Thymus (tissue), 11 donors: ENCODE measurements around the gene DUSP9. TPM values are rescaled to one million over a fixed set of nuclear protein-coding genes. Genes with fewer than 3 reads are reported as not detected.

Experiments
- DNase-seq, 9 donors: peaks; one replicate each; pipeline ENCODE4 v3.0.0-alpha.2; 2013; ENCODE audit warnings: low spot score in 9 of 9, low read depth in 6 of 9, missing footprints in 1 of 9
- H3K27ac ChIP-seq, 2 donors: one replicate each; pipeline ENCODE4 v1.5.1; 2013; ENCODE audit warnings: control low read depth in 1 of 2, low read depth in 1 of 2, low read length in 1 of 2, mild to moderate bottlenecking in 1 of 2, moderate library complexity in 1 of 2
- H3K27me3 ChIP-seq, 2 donors: one replicate each; pipeline ENCODE4 v1.5.1; 2013; ENCODE audit warnings: low read length in 1 of 2; ENCODE audit not compliant: control insufficient read depth in 2 of 2, insufficient read depth in 1 of 2
- H3K36me3 ChIP-seq, 2 donors: one replicate each; pipeline ENCODE4 v1.5.1; 2013; ENCODE audit warnings: low read length in 1 of 2, mild to moderate bottlenecking in 1 of 2, moderate library complexity in 1 of 2; ENCODE audit not compliant: control insufficient read depth in 2 of 2, insufficient read depth in 2 of 2
- H3K4me1 ChIP-seq, 2 donors: one replicate each; pipeline ENCODE4 v1.5.1; 2013; ENCODE audit warnings: low read length in 2 of 2; ENCODE audit not compliant: control insufficient read depth in 2 of 2, insufficient read depth in 2 of 2
- H3K4me3 ChIP-seq, 2 donors: one replicate each; pipeline ENCODE4 v1.5.1; 2013; ENCODE audit warnings: low read length in 2 of 2, control low read depth in 1 of 2, mild to moderate bottlenecking in 1 of 2
- H3K9me3 ChIP-seq, 2 donors: one replicate each; pipeline ENCODE4 v1.5.1; 2013; ENCODE audit warnings: low read length in 1 of 2, mild to moderate bottlenecking in 1 of 2; ENCODE audit not compliant: control insufficient read depth in 2 of 2, insufficient read depth in 1 of 2
- WGBS: extraction: QIAGEN DNeasy Blood & Tissue Kit; methylation state at CpG from one replicate; pipeline ENCODE4 v1.1.7; 2013; 5-methylcytosine and 5-hydroxymethylcytosine counted together
- polyA plus RNA-seq: library from polyadenylated mRNA; stranded (reverse); fragments of 200-250 nt; gene quantifications from one replicate; pipeline ENCODE4 v1.2.3, GENCODE V29; 2013
- total RNA-seq: library from RNA; stranded (reverse); fragments of 120-200 nt; gene quantifications from one replicate; pipeline ENCODE4 v1.2.4, GENCODE V29; 2013
- donor health status: healthy.

Gene DUSP9
- total and polyA plus RNA-seq, 2 donors = 0.07 to 1.7 TPM

DNA sequence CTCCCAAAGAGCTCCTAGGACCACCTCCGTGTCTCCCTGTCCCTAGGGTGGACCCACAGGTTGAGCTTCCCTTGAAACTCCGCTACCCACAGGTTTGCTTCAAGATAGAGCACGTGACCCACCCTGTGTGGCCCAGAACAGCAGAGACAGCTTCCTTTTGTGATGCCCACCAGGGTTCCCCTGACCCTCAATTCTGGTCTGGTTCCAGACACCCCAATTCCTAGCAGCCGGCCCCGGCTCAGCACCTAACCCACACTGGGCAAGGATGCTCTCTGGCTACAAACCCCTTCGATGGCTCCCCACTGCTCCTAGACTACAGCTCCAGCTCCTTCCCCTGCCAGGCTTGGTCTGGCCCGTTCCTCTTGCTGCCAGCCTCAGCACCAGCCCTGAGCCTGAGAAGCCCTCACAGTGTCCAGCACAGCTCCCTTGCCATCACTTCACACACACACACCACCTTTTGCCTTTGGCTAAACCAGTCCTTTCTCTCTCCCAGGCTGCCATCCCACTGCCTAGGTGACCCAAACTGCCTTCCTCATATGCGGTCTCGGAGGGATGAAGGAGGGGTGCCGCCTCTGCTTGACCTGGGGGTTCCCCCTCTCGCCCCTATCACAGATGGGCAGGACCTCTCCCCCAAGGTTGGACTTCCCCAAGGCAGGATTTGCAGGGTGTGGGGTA, 20.4 kb downstream of the DUSP9 start:
- Histone ChIP-seq H3K27ac (no peak overlapping the region), H3K36me3 (no peaks in the 10 kb centered on the region), H3K4me3 (no peak overlapping the region), H3K27me3 (peaks cover 5 to 49% of the 10 kb centered on the region in 2 donors), H3K9me3 (no peaks in the 10 kb centered on the region), H3K4me1 (no peaks in the 10 kb centered on the region)
- 75% methylated on average over 11 of the region's 11 CpGs for WGBS
- no peak for DNase-seq

DNA sequence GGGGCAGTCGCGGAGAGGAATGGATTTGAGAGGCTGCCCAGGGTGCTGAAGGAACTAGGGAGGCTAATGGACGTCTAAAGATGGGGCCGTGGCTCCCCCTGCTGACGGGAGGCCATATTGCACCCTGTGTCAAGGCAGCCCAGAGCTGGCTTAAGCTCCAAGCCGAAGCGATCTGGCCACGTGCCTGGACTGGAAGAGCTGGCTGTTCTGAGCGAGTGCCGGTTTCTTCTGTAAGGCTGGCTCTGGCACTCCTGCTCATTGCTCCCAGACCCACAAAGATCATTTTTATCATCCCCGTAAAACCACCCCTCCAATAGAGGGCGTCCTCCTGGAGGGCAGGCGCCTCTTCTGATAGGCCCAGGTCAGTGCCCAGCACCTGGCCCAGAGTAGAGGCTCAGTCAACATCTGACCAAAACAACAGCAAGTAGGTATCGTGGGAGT, 21.0 kb downstream of the DUSP9 start:
- no peak overlapping the region for H3K4me3 ChIP-seq
- no peaks in the 10 kb centered on the region for H3K36me3 ChIP-seq
- H3K4me1 ChIP-seq = no peaks in the 10 kb centered on the region
- 24% methylated on average over 14 of the region's 14 CpGs for WGBS
- no peak overlapping the region for H3K27ac ChIP-seq
- H3K27me3 ChIP-seq = peaks cover 5 to 49% of the 10 kb centered on the region in 2 donors
- peak in 3 of 9 donors; percentile 42 to 63 (median 61) for DNase-seq
- no peaks in the 10 kb centered on the region for H3K9me3 ChIP-seq

DNA sequence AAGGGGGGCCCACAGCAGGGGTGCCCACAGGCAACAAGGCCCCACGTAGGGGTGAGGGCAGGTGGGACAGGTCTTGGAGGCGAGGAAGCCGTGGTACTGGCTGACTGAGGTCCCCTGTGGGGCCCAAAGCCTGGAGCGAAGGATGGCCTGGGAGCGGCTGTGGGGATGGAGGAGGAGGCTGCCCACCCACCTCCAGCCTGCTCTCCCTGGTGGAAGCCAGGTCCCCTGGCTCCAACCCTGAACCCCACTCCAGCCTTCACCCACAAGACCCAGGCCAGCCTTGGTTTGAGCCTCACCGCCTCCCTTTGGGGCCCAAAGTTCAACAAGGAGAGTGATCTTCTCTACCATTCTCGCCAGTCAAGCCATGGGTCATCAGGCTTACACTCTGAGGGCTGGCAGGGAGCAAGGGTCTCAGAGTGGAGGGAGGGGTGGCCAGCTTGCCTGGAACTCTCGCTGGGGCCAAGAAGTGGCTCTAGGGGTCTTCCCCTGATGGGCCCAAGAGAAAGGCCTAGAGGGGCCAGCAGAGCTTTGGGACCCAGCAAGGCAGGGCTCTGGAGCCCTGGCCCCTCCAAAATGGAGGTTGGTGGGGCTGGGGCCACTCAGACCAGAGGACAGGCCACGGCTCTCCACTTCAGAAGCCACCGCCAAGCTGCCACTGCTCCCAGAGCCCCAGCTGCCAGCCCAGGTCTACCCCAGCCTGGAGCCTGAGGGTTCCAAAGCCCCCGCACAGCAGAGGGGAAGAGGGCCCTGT, 21.6 kb downstream of the DUSP9 start:
- H3K27ac ChIP-seq = no peak overlapping the region
- no peaks in the 10 kb centered on the region for H3K9me3 ChIP-seq
- no peaks in the 10 kb centered on the region for H3K36me3 ChIP-seq
- no peaks in the 10 kb centered on the region for H3K4me1 ChIP-seq
- peaks cover 9 to 46% of the 10 kb centered on the region in 2 donors for H3K27me3 ChIP-seq
- DNase-seq = no peak
- no peak overlapping the region for H3K4me3 ChIP-seq
- WGBS = 94% methylated on average over 11 of the region's 11 CpGs

DNA sequence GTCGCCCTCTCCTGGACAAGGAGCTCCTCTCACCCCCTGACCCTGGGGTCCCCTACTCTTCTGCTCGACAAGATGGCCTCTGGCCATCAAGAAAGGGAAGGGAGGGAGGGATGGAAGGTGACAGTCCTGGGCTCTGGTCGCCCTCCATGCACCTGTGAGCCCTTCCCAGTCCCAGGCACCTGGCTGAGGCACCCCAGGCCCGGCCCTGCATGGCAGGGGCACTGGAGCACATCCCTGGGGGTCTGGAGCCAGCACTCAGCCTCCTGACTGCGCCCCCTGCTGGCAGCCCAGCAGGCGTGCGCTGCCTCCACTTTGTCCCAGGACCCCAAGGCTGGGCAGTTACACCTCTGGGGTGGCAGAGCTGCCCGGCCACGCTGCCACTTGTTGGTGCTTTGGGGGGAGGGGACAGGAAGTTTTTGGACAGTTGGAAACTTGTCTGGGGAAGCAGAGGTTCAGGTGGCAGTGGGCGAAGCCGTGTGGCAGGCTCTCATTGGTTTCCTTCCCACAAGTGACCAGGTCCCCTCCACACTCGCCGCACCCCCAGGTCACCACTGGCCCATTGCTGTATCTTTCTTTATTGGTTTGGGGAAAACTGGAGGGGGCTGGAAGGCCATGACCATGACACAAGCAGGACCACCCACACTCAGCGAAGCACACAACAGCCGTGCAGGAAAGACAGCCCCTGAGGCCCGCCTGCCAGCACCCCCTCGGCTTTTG, 22.3 kb downstream of the DUSP9 start:
- no peak overlapping the region for H3K27ac ChIP-seq
- DNase-seq = peak in 3 of 9 donors; percentile 30 to 43 (median 42)
- no peak overlapping the region for H3K4me3 ChIP-seq
- H3K4me1 ChIP-seq = no peaks in the 10 kb centered on the region
- peaks cover 16 to 51% of the 10 kb centered on the region in 2 donors for H3K27me3 ChIP-seq
- 61% methylated on average over 17 of the region's 17 CpGs for WGBS
- H3K9me3 ChIP-seq = no peaks in the 10 kb centered on the region
- H3K36me3 ChIP-seq = no peaks in the 10 kb centered on the region

DNA sequence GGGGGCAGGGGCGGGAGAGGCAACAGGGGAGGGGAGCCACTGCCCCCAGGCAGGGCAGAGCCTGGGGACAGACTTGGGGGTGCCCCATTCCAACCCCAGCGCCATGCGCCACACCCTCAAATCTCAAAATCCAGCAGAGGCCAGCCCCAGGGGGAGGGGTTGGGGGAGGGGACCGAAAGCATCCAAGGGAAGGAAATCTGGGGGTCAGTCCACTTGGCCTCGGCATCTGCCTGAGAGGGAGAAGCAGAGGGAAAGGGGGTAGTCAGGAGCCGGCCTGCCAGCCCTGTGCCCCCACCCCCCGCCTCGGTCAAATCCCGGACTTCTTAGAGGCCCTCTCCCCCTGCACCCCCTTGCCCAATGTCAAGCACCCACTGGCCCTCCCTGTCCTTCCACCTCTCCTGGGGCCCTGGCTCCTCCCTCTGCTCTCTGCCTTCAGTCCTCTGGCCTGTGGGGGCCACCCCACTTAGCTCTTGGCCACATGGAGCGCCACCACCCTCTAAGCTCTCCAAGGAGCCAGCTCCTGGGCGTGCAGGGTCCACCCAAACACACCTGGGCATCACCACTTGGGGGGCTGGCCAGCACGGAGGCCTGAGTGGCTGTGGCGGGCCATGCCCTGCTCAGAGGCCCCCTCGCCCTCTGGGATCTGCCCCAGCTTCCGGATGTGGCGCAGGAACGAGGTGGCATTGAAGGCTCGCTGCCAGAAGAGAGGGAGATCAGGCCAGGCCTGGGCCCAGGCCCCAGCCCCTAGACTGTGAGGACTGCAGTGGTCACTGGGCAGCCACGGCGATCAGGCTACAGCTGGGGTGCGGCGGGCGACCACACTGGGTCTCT, 23.1 kb downstream of the DUSP9 start:
- H3K36me3 ChIP-seq = no peaks in the 10 kb centered on the region
- no peak overlapping the region for H3K27ac ChIP-seq
- no peaks in the 10 kb centered on the region for H3K9me3 ChIP-seq
- no peak overlapping the region for H3K4me3 ChIP-seq
- no peak for DNase-seq
- WGBS = 94% methylated on average over 22 of the region's 23 CpGs
- peaks cover 19 to 58% of the 10 kb centered on the region in 2 donors for H3K27me3 ChIP-seq
- H3K4me1 ChIP-seq = no peaks in the 10 kb centered on the region

DNA sequence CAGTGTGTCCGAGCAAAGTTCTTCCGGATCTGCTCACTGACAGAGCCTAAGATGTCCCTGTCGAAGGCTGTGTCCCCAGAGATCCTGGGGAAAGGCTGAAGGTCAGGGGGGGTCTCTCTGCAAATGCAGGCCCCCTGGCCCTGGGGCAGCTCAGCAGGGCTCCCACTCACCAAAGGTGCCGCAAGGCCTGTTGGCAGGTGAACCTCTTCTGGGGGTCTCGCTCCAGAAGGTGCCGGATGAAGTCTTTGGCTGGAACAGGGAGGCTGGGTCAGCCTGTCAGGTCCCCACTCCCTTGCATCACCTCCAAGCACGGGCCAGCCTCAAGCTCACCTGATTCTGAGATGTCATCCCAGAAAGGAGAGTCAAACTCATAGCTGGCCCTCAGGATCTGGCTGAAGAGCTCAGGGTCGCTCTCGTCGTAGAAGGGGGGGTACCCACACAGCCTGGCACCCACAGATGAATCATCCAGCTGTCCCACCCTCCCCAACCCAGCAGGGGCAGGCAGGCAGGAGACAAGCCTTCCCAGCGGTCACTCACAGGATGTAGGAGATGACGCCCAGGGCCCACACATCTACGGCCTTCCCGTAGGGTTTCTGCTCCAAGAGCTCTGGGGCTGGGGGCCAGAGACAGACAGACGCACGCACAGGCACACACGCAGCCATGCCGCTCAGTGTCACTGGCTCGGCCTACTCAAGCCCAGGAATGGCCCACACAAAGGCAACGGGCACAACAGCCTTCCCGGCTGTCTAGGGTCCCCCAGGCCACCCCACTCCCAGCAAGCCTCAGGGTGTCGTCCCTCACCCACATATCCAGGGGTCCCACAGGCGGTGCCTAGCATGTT, 24.0 kb downstream of the DUSP9 start:
- no peaks in the 10 kb centered on the region for H3K36me3 ChIP-seq
- WGBS = 97% methylated on average over 23 of the region's 23 CpGs
- H3K27ac ChIP-seq = no peak overlapping the region
- H3K4me1 ChIP-seq = no peaks in the 10 kb centered on the region
- DNase-seq = no peak
- no peak overlapping the region for H3K4me3 ChIP-seq
- H3K9me3 ChIP-seq = no peaks in the 10 kb centered on the region
- H3K27me3 ChIP-seq = peaks cover 19 to 55% of the 10 kb centered on the region in 2 donors

DNA sequence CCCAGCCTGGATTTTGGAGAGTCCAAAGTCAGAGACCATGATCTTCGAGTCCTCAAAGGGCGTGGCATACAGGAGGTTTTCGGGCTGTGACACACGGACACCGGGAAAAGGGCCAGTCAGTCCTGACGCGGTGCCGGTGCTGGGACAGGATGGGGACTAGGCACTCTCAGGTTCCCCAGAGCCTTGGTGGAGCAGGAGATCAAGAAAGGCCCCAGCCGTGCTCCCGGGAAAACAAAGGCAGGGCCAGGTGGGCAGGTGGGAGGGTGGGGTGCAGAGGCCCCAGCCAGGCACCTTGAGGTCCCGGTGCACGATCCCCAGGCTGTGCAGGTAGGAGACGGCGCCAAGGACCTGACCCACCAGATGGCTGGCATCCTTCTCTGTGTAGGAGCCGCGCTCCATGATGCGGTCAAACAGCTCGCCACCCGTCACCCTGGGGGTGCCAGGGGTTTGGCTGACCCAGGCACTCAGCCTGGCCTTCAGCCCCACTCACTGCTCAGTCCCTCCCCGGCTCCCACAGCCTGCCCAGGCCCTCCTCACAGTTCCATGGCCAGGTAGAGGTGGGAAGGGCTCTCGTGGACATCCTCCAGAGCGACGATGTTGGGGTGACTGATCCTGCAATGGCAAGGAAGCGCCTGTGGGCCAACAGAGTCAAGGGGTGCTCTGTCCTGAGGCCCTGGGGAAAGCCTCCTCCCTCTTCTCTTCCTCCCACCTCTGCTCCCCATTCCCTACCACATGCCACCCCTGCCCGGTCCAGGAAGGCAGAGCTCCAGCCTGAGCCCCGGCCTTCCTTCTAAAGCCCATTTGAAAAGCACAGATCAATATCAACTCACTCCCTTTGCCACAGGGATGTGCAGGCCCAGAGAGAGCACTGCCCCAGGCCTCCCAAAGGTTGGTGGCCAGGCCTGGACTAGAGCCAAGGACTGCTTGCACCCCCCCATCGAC, 24.9 kb downstream of the DUSP9 start:
- no peak overlapping the region for H3K27ac ChIP-seq
- H3K4me3 ChIP-seq = no peak overlapping the region
- H3K27me3 ChIP-seq = peaks cover 19 to 52% of the 10 kb centered on the region in 2 donors
- WGBS = 95% methylated on average over 27 of the region's 27 CpGs
- H3K4me1 ChIP-seq = no peaks in the 10 kb centered on the region
- no peaks in the 10 kb centered on the region for H3K9me3 ChIP-seq
- no peaks in the 10 kb centered on the region for H3K36me3 ChIP-seq
- DNase-seq = no peak
